Lower leg skin (tissue), 4 donors: ENCODE results near the gene PARG. TPM values are rescaled to one million over a fixed set of nuclear protein-coding genes. Genes with fewer than 3 reads are reported as not detected.
"Not testable (repeated sequence)": the region's sequence is repeated elsewhere in the genome, so short reads cannot be mapped to it uniquely, and the experiment has no call there.

Source experiments
- DNase-seq, 2 donors: peaks; one replicate each; pipeline ENCODE4 v3.0.0-alpha.2; 2019; ENCODE audit warnings: low spot score in 2 of 2
- H3K4me3 ChIP-seq: fragments of 200-600 bp; sonication (generic); 2 replicates; pipeline ENCODE4 v1.5.1; 2017; ENCODE audit warnings: mild to moderate bottlenecking, low read depth; ENCODE audit not compliant: poor library complexity, severe bottlenecking
- POLR2A ChIP-seq, 2 donors: fragments of 450-650 bp; IDR thresholded peaks; one replicate each; pipeline ENCODE4 v1.6.1; 2016 to 2017; ENCODE audit warnings: antibody characterized with exemption in 2 of 2, mild to moderate bottlenecking in 1 of 2, moderate library complexity in 1 of 2
- WGBS, 2 donors: methylation state at CpG; one replicate each; pipeline ENCODE4 v1.1.5; 2018; 5-methylcytosine and 5-hydroxymethylcytosine counted together
- intact Hi-C: fragments of 100-400 bp; cut with DNase I; formaldehyde crosslinking; loops from one replicate; pipeline ENCODE4 v1.15.0; 2023; ENCODE audit warnings: low total_unique reads
- total RNA-seq, 4 donors: library from RNA; depleted of rRNA; stranded (reverse); fragments of >200 nt; gene quantifications; one replicate each; pipeline ENCODE4 v1.1.0, GENCODE V29; 2016
- TF ChIP-seq, protein P1 (sequence below), 3 donors: fragments of 450-650 bp; IDR thresholded peaks; one replicate each; pipeline ENCODE4 v1.5.1; 2016; ENCODE audit warnings: antibody characterized with exemption in 3 of 3, mild to moderate bottlenecking in 3 of 3, moderate library complexity in 2 of 3

PARG gene
- total RNA-seq, 4 donors from 2014 or later, result 18.1 to 26.6 (median 21.3) TPM

DNA sequence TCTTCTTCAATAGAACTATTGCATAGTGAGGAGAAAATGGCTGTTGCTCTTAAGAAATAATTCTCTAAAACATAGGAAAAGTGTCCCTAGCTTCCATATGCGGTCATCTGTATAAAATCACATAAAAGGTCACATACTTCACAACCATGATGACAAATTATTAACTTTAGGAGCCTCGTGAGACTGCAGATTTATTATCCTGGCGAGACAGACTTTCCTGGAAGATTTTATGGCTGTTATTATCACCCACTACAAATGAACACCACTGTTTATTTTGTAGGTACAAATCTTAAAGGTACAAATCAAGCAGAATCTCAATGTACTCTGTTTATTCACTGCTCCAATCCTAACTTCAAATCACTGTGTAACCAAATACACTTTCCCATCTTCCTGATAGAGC is 70.4 kb downstream of the PARG start:
- WGBS, 2 donors, result no CpG with 5 or more reads among the region's 3 CpGs
- intact Hi-C loops, H3K4me3 ChIP-seq, DNase-seq: not testable (repeated sequence)

DNA sequence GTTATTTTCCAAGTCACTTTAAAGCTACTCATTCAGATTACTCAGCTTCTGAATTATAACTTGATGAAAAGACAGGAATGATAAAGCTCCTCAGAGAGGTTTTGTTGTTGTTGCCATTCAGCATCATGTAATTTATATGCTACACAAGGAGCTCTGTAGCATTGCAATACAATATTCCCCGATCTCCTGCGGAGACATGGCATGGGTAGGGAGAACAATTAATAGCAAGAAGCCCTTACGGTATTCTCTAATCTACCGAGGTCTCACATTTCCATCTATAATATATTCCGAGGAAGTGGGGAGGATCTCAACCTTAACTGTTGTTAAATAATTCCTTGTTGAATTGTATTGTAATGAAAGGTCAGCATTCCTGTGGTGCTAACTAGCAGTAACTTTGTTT is 81.9 kb downstream of the PARG start:
- DNase-seq, intact Hi-C loops, H3K4me3 ChIP-seq: not testable (repeated sequence)
- WGBS, 2 donors, result 94 to 98% methylated on average over 5 of the region's 5 CpGs

DNA sequence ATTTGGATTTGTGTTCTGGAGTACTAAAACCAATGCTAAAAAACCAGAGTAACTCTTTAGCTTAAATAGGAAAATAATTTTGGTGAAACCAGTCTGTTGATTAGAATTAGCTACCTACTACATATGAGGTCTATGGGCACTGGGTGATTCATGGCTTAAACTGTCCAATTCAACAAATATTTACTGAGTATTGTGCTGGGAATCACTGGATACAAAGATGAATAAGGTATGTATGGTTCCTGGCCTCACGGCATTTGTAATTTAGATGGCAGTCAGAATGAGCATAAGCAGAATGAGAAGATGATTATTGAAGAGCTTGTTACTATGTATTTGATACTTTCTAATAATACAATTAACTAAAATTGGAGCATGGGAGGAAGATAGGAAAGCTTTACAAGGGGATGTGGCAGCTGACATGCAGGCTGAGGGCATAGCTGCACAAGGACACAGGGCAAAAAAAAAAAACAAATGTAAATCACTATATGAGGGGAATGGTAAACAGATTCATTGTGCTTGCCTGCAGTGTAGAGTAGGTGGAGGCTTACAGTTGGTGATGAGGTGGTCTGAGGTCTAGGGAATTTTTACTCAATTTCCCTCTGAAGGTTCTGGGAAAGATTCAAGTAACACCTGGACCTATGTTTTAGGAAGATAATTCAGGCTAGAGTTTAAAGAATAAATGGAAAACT is 83.0 kb downstream of the PARG start:
- DNase-seq, H3K4me3 ChIP-seq, intact Hi-C loops: not testable (repeated sequence)
- 95 to 100% methylated on average over 1 of the region's 1 CpG for WGBS, 2 donors

DNA sequence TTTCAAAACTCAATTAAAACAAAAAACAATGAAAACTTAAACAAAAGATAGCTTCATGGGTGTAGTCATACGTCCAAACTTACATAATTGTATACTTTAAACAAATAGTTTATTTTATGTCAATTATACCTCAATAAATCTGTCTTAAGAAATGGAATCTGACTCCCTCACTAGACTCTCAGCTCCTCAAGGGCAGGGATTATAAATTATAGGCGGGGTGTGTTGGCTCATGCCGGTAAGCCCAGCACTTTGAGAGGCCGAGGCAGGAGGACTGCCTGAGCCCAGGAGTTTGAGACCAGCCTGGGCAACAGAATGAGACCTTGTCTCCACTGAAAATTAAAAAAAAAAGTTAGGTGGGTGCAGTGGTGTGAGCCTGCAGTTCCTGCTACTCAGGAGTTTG is 92.3 kb downstream of the PARG start:
- H3K4me3 ChIP-seq, intact Hi-C loops, DNase-seq: not testable (repeated sequence)
- WGBS, 2 donors, result 91% methylated on average over 4 of the region's 4 CpGs

DNA sequence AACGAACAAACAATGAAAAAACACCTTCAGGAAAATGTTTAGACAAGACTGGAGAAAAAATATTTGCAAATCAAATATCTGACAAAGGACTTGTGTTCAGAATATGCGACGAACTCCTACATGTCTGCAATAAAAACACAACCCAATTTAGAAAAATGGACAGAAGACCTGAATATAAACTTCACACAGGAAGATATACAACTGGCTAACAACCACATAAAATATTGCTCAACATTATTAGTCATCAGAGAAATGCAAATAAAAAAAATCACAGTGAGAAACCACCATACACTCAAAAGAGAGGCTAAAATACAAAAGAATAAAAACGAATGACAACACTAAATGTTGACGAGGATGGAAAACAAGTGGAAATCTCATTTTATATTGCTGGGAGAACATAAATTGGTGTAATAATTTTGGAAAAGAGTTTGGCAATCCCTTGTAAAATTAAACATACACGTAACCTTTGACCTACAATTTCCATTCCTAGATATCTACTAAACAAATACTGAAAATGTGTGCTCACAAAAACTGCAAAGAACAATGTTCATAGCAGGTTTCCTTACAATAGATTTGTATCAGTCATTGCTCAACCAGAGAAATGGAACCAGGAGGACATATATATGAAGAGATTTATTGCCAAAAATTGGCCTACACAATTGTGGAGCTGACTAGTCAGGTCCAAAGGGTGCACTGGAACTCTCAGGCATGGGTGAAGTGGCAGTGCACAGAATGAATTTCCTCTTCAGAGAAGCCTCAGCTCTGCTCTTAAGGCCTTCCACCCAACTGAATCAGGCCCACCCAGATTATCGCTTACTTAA is 96.8 kb downstream of the PARG start:
- DNase-seq, result no peak
- 90 to 94% methylated on average over 7 of the region's 7 CpGs for WGBS, 2 donors
- no peak for TF ChIP-seq POLR2A (IDR thresholded peaks at IDR 0.05)
- TF ChIP-seq, protein P1, sequence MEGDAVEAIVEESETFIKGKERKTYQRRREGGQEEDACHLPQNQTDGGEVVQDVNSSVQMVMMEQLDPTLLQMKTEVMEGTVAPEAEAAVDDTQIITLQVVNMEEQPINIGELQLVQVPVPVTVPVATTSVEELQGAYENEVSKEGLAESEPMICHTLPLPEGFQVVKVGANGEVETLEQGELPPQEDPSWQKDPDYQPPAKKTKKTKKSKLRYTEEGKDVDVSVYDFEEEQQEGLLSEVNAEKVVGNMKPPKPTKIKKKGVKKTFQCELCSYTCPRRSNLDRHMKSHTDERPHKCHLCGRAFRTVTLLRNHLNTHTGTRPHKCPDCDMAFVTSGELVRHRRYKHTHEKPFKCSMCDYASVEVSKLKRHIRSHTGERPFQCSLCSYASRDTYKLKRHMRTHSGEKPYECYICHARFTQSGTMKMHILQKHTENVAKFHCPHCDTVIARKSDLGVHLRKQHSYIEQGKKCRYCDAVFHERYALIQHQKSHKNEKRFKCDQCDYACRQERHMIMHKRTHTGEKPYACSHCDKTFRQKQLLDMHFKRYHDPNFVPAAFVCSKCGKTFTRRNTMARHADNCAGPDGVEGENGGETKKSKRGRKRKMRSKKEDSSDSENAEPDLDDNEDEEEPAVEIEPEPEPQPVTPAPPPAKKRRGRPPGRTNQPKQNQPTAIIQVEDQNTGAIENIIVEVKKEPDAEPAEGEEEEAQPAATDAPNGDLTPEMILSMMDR (IDR thresholded peaks at IDR 0.05), result no peak
- intact Hi-C loops, result no loop called here
- no peak overlapping the region for H3K4me3 ChIP-seq

DNA sequence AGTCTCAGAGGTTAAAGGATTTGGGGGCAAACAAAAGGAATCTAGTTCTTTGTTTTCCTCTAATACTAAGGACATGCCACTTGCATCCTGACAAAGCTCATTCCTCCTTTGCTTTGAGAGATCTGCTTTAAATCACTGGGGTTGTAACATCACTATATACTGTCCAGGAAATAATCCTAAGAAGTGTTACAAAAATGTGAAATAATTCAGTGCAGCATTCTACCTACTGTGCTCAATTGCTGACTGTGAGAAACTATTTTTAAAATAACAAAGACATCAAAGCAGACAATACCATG is 99.5 kb downstream of the PARG start:
- intact Hi-C loops, DNase-seq: not testable (repeated sequence)

DNA sequence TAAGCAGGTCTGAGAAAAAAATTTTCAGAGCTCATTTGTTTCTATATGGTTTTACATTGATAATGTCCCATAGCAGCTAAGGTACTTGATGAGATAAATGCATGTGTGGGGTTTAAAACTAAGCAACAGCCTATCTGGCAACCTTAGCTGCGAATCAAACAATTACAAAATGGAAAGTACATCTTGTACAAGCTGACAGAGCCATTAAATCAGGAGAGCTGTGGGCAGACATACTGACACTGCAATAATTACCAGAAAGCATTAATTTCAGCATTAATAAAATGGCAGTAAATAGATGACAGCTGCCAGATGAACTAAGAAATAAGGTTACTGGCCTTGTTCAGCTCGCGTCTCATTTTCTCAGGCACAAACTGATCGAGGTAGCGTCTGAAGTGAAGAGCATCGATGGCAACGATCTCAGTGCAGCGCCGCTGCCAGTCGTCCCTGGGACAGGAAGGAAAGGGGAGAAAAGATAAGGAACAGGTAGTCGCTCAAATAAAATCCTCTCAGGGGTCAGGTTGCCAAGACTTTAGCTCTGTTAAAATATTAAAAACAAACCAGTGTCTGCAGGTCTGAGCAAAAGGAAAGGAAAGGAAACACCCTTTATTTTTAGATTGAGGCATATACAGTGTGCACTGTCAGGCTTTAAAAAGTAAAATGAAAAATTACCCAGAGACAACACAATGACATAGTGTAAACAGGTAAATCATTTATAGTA is 100.1 kb downstream of the PARG start:
- no peak overlapping the region for H3K4me3 ChIP-seq
- DNase-seq, result no peak
- intact Hi-C loops, result no loop called here
- 86 to 88% methylated on average over 11 of the region's 11 CpGs for WGBS, 2 donors
- TF ChIP-seq, protein P1 (IDR thresholded peaks at IDR 0.05), result no peak
- no peak for TF ChIP-seq POLR2A (IDR thresholded peaks at IDR 0.05)

More for the DNA sequence above, 99.5 kb downstream of the PARG start:
- H3K4me3 ChIP-seq, result not testable (repeated sequence)

DNA sequence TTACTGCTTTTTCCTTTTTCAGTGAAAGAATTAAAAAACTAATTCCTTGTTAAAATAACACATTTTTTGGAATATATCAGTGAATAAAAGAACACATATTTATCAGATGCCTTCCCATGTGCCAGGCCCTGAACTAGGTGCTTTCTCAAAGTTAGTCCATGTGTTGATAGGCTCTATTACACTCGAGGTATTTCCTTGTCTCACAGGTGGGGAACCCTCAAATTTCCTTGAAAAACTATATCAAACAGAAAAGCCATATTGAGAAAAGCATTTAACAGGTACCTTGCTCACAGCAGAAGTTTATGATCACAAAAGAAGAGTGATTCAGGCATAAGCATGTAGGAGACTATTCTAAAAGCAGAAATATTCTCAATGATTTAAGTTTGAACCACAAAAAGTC is 104.1 kb downstream of the PARG start:
- TF ChIP-seq, protein P1 (IDR thresholded peaks at IDR 0.05), result no peak
- TF ChIP-seq POLR2A (IDR thresholded peaks at IDR 0.05), result no peak
- H3K4me3 ChIP-seq, result no peak overlapping the region
- WGBS, 2 donors, result 78 to 84% methylated on average over 1 of the region's 1 CpG
- intact Hi-C loops, result no loop called here
- no peak for DNase-seq
